NCI-H1105 (cell line): Measurements from ENCODE around the gene DHX32.

ENCODE experiments used
- DNase-seq: peaks from one replicate; lab custom pipeline; 2025; lab: John Stamatoyannopoulos, UW

DHX32 gene

DNA sequence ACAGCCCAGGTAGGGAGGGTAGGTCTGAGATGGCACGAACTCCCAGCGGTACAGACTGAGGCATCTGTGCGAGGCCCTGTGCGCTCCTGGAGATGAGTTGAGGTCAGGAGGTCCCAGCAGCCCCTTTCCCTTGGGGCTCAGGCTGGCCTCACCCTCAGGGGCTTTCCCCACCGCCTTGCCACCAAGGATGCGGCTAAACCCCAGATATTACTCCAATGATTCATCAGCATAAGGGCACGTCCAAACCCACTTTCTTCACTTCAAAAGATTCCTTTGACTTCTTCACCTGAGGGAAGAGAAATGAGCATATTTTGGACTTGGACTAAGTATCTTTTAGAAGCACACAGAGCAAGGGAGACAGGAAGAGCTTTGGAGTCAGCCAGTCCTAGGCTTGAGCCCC, 78.4 kb downstream of the DHX32 start:
- DNase-seq: no peak

DNA sequence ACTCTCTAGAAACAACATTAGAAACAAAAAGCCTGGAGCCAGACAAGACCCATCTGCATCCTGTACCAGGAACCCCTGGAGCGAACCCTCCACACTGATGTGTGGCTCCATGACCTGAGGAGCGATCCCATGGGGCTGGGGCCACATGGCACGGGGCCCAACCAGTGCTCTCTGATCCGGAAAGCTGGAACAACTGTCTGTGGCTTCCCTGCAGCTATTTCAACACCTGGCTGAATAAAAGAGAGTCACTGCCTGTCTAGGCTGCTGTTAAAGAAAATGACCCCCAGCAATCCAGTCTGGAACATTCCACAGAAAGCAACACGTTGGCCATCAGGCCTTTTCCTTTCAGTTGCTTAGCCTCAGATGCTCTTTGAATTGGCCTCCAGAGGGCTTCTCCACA, 79.0 kb downstream of the DHX32 start:
- no peak for DNase-seq

DNA sequence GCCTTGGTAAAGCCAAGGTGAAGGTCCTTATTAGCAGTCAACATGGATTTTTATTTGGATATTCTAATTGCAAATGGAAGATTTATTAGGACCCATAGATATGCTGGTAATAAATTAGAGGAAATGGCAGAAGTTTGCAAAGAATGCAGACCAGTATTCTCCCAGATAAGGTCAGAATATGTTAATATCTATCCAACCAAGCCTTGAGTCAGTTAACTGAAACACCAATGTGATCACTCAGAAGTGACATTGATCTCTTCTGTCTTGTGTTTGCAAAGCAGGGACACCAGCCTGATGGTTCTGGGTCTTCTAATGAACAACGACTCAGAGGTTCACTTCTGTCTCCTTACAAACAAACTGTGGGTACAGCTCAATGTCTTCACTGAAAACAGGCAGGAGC, 79.5 kb downstream of the DHX32 start:
- DNase-seq: no peak

DNA sequence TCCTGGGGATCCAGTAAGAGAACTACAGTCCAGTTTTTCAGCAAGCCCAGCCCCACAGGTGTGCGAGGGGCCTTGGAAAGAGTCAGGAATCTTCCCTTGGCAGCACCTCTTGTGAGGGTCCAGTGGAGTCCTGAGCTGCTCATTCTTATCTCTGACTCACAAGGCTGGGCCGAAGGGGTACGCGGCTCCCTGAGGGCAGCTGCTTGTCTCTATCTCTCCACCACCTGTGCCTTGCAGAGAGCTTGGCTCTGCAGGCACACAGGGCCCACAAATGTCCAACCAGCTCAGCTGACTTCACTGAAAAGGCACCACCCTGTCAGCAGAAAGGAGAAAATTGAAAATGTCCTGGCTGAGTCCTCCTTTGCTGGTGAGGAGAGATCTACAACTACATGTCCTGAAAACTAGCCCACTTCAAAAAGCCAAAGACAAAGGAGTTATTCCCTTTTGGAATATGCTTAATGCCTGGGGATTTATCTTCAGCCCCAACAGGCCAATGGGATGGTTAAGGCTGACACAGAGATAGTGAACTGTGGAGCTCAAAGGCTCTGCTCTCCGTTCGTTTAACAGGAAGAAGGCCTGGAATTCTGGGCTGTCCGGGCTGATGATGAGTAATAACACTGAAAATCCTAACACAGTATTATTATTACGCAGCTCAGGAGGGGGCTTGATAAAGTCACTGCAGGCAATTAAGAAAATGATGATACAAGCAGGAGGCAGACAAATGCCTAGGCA, 81.5 kb downstream of the DHX32 start:
- no peak for DNase-seq

DNA sequence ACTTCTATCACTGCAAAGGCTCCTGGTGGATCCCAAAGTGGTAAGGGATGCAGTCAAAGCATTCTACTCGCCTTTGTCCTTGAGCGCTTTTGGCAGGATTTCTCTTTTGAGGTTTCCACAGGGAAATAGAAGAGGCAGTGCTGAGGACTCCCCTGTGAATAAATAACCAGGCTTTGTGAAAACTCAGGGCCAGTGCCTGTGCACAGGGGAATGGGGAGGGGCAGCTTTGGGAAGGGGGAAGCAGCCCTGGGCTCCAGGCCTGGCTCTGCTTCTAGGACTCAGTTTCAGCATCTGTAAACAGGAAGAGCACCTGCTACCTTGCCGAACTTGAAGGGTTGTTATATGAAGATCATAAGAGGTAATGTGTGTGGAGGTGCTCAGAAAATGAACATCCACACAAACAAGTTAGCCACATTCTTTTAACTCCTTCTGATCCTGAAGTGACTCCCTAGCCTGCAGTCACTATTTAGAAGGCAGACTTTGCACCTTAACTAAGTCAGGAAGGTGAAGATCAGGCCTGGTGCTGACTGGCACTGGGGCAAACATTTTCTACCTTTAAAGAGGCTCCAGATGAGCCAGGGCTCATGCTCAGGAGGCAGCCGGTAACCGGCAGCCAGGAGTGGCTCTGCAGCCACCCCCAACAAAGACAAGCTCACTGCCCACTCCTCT, 83.0 kb downstream of the DHX32 start:
- no peak for DNase-seq

DNA sequence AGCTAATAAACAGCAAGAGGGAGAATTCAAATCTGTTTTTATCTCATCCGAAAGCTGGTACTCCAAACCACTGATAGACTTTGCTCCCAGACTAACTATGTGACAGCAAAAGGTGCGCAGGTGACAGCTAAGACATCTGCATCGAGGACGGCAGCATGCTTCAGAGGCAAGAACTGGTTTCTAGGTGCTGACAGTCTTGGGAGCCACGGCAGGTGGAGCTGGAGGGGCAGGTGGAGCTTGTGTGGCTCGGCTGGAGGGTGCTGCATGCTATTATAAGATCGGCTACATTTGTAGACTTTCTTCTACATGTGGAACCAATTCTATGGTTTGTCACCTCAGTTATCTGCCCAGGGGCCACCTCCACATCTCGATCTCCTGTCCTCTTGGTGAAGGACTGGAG, 83.7 kb downstream of the DHX32 start:
- DNase-seq: no peak

DNA sequence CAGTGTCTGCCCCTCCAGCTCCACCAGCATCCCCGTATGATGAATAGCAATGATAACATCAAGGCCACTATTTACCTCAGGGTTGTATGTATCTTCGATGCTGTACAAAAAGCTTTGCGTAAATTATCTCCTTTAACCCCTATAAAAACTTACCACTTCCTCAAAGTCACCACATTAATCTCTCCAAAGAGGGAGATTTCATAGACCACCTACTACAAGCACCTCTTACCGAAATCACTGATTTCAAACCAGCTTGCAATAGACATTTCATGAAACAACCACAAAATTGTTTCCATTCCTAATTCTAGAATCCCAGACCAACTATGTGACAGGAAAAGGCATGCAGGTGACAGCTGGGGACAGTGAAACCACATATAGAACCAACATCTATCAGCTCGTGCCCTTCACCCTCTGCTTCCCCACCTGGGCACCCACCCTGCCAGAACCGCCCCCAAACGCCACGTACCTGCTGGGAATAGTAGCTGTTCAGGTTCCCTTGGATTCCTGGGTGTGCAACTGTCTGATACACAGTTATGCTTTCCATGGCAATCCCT, 85.4 kb downstream of the DHX32 start:
- no peak for DNase-seq

DNA sequence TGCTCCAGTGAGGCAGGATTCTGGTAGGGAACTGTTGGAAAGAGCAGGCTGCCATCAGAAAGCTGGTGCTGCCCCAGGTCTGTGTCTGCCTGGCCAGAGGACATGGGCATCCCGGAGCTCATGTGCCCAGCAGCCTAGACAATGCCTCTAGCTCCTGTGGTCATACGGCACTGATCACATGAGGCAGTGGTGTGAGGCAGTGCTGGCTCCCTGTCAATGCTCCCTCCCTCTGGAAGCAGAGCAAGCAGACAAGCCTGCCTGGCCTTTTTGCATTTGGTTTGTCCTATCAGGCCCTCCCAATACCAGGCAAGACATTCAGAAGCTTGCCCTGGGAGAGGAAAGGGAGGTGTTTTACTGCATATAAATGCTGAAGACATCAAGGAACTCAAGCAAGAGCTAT, 86.0 kb downstream of the DHX32 start:
- DNase-seq: no peak

DNA sequence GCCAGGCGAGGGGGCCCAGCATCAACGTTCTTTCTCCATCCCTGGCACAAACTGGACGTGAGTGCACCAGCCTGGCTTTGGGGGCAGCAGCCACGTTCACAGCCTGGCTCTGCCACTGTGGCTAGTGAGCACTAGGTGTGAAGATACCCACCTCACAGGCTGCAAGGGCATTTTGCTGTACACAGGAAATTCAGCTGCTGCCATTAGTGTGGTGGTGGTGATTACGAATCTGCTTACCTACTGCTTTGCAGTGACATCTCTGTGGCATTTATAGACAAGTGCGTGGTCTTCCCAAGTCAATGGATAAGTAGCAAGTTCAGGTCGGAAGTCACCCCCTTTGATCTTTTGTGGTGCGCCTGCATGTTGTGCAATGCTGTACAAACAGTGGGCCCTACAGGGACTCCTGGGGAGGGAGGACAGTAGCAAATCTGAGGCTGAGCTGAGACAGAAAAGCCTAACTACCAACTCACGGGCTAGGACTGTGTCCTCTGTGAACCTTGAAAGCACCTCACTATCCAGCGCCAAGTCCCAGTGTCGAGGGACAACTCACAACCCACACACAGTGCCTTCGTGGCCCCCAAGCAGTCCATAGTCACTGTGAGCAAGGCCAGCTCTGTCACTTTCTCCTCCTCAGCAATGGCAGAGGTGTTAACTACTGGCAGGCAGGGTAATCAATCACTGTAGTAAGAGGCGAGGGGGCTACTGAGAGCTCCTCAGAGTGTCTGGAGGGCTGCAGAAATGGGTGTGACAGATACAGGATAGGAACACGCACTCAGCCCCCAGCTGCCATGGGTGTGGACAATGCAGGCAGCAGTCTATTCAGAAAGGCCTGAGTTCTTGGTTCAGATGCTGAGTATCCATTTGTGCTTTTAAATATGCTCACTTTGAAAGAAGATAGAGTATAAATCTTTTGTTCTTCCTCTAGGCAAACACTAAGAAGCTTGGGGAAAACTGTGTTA, 88.5 kb downstream of the DHX32 start:
- no peak for DNase-seq

DNA sequence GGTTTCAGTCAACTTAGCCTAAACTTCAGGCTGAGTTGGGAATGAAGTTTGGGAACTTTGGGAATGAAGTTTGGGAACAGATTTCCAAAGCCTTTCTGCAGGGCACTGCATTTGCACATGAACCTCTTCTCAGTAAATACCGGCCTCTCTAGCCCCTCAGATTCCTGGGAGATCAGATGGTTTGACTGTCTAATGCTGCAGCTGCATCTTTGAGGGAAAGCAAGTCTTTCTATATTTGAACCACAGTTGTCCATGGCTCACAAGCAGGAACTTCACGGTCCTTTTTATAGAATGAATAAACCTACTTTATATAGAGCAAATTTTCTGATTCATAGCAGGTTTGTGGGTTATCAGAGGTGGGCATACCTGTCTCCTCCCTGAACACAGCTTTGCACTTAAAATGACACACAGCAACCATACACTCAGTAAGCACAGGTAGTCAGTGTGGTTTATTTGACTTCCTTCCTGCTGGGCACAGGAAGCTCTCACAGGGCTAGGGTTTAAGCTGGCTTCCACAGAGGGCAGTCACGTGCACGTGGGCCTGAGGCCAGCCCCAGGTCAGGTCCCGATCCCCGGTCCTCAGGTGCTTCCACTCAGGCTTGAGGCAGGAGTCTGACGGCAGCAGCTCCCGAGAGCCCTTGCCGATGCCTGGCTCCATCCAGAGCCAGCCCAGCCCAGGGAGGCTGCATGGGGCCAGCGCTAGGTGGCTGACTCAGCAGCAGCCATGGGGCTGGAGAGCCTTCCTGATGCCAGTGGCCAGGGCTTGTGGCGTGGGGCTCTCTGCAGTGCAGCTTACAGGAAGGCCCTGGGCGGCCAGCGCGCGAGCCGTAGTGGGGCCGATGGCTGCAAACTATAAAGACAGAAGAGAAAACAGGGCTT, 92.7 kb downstream of the DHX32 start:
- no peak for DNase-seq
